ENCODE measurements around the gene STMN1.

DNA sequence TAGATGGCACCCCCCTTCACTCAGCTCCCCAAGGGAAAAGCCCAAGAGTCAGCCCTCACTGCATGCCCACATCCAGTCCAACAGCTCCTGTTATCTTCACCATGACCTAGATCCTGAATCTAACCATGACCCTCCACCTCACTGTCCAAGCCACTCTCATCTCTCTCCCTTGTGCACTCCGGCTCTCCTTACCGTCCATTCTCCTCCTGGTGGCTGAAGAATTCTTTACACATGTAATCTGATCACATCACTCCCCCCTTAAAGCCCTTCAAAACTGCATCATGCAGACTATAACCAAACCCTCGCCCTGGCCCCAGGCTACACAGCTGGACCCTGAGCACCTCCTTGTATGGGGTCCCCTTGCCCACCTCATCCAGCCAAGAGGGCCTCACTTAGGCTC, 16.7 kb downstream of the STMN1 start:
- TF ChIP-seq, protein P1, sequence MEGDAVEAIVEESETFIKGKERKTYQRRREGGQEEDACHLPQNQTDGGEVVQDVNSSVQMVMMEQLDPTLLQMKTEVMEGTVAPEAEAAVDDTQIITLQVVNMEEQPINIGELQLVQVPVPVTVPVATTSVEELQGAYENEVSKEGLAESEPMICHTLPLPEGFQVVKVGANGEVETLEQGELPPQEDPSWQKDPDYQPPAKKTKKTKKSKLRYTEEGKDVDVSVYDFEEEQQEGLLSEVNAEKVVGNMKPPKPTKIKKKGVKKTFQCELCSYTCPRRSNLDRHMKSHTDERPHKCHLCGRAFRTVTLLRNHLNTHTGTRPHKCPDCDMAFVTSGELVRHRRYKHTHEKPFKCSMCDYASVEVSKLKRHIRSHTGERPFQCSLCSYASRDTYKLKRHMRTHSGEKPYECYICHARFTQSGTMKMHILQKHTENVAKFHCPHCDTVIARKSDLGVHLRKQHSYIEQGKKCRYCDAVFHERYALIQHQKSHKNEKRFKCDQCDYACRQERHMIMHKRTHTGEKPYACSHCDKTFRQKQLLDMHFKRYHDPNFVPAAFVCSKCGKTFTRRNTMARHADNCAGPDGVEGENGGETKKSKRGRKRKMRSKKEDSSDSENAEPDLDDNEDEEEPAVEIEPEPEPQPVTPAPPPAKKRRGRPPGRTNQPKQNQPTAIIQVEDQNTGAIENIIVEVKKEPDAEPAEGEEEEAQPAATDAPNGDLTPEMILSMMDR (conservative IDR thresholded peaks at IDR 0.05; ENCODE audit: low read depth, low read length): peak; percentile 45; the same call in 1 of the 2 replicates
- no peak for TF ChIP-seq EZH2 (IDR thresholded peaks at IDR 0.05; ENCODE audit: low read length, unreplicated experiment)

Data from PC-3 (cell line).